SU-DHL-6 (cell line): ENCODE data around the gene ELK4.
A peak's percentile ranks its signal among the peaks of the same experiment; 100 is the strongest.

Source experiments
- H2AFZ ChIP-seq: fragments of 200-600 bp; sonication (generic); 2 replicates; pipeline ENCODE4 v1.6.1; 2014; ENCODE audit warnings: low read depth, mild to moderate bottlenecking, moderate library complexity, mixed read lengths, antibody characterized with exemption, low read length; ENCODE audit not compliant: severe bottlenecking
- H3F3A ChIP-seq: fragments of 200-600 bp; shearing (Covaris generic); 2 replicates; pipeline ENCODE4 v1.6.0; 2016; ENCODE audit warnings: antibody characterized with exemption, mild to moderate bottlenecking; ENCODE audit not compliant: insufficient read depth
- H3K27ac ChIP-seq: fragments of 200-600 bp; sonication (generic); 2 replicates; pipeline ENCODE4 v1.5.1; 2016; ENCODE audit warnings: low read depth, mild to moderate bottlenecking, low read length, moderate library complexity, mixed read lengths
- H3K27me3 ChIP-seq: fragments of 200-600 bp; sonication (generic), shearing (Covaris generic); 2 replicates; pipeline ENCODE4 v1.6.0; 2014; ENCODE audit warnings: mild to moderate bottlenecking, low read length
- H3K36me3 ChIP-seq: fragments of 200-600 bp; sonication (generic); 2 replicates; pipeline ENCODE4 v1.6.1; 2014; ENCODE audit warnings: mild to moderate bottlenecking, low read length, mixed read lengths
- H3K4me2 ChIP-seq: fragments of 300-600, 200-600 bp; shearing (Covaris generic), sonication (generic); 2 replicates; pipeline ENCODE4 v1.6.0; 2014; ENCODE audit warnings: low read length, low read depth, mild to moderate bottlenecking; ENCODE audit not compliant: poor library complexity, severe bottlenecking
- H3K4me3 ChIP-seq: fragments of 200-600 bp; sonication (generic); 2 replicates; pipeline ENCODE4 v1.5.1; 2014; ENCODE audit warnings: antibody characterized with exemption, low read length, mild to moderate bottlenecking, mixed read lengths; ENCODE audit not compliant: insufficient read depth, poor library complexity, severe bottlenecking
- H3K79me2 ChIP-seq: fragments of 200-600 bp; sonication (generic); 2 replicates; pipeline ENCODE4 v1.6.1; 2014; ENCODE audit warnings: mild to moderate bottlenecking, low read length, moderate library complexity; ENCODE audit not compliant: insufficient read depth
- H3K9ac ChIP-seq: fragments of 200-600 bp; sonication (generic); 2 replicates; pipeline ENCODE4 v1.7.0; 2014; ENCODE audit warnings: mild to moderate bottlenecking, low read length
- H3K9me2 ChIP-seq: fragments of 200-600 bp; sonication (generic); replicated peaks from 2 replicates; pipeline ENCODE4 v1.6.1; 2014; ENCODE audit warnings: low read length; ENCODE audit not compliant: insufficient read depth
- H3K9me3 ChIP-seq: fragments of 200-600 bp; sonication (generic); 2 replicates; pipeline ENCODE4 v1.6.1; 2014; ENCODE audit warnings: low read length, mixed read lengths; ENCODE audit not compliant: insufficient read depth
- H4K20me1 ChIP-seq: fragments of 200-600 bp; sonication (generic); 2 replicates; pipeline ENCODE4 v1.6.1; 2014; ENCODE audit warnings: low read depth, mild to moderate bottlenecking, antibody characterized with exemption, low read length, moderate library complexity, mixed read lengths
- CTCF ChIP-seq: fragments of 200-600 bp; sonication (generic); IDR thresholded peaks from one replicate; pipeline ENCODE4 v1.5.1; 2017; ENCODE audit warnings: antibody characterized with exemption, mild to moderate bottlenecking, low read length, moderate library complexity; ENCODE audit not compliant: insufficient read depth, poor library complexity, severe bottlenecking
- EZH2phosphoT487 ChIP-seq: fragments of 200-600 bp; sonication (generic), shearing (Covaris generic); conservative IDR thresholded peaks from 2 replicates; pipeline ENCODE4 v1.6.1; 2018; ENCODE audit warnings: mild to moderate bottlenecking, antibody characterized with exemption, low read length, moderate library complexity, mixed read lengths

ELK4 gene

GRCh38 chr1:205667909-205668643 lies 36.3 kb upstream of the ELK4 start:
- H3K9ac ChIP-seq = peak overlapping the region; percentile 63
- H3K27me3 ChIP-seq = no peaks in the 10 kb centered on the region
- peak overlapping the region; percentile 85 for H3K4me2 ChIP-seq
- TF ChIP-seq CTCF (no peak), EZH2phosphoT487 (no peak)
- no peak overlapping the region for H2AFZ ChIP-seq
- peak overlapping the region; percentile 94 for H3K27ac ChIP-seq
- H4K20me1 ChIP-seq = no peaks in the 10 kb centered on the region
- peaks cover 26% of the 10 kb centered on the region for H3K79me2 ChIP-seq
- H3K9me2 ChIP-seq = no peaks in the 10 kb centered on the region
- H3K36me3 ChIP-seq = no peaks in the 10 kb centered on the region
- no peaks in the 10 kb centered on the region for H3K9me3 ChIP-seq
- peaks cover 70% of the 10 kb centered on the region for H3F3A ChIP-seq
- H3K4me3 ChIP-seq = peak overlapping the region; percentile 50

GRCh38 chr1:205666372-205667166 lies 34.8 kb upstream of the ELK4 start:
- H3K4me2 ChIP-seq = peak overlapping the region; percentile 85
- no peaks in the 10 kb centered on the region for H3K36me3 ChIP-seq
- H3K79me2 ChIP-seq = peaks cover 26% of the 10 kb centered on the region
- H2AFZ ChIP-seq = no peak overlapping the region
- no peak for TF ChIP-seq EZH2phosphoT487
- TF ChIP-seq CTCF = no peak
- H3K27ac ChIP-seq = peak overlapping the region; percentile 94
- H3F3A ChIP-seq = peaks cover 59% of the 10 kb centered on the region
- no peaks in the 10 kb centered on the region for H3K27me3 ChIP-seq
- no peaks in the 10 kb centered on the region for H3K9me3 ChIP-seq
- no peaks in the 10 kb centered on the region for H4K20me1 ChIP-seq
- H3K9me2 ChIP-seq = no peaks in the 10 kb centered on the region
- H3K4me3 ChIP-seq = peak overlapping the region; percentile 2
- peak overlapping the region; percentile 48 for H3K9ac ChIP-seq

- no peak overlapping the region for H2AFZ ChIP-seq
- TF ChIP-seq EZH2phosphoT487 (no peak), CTCF (no peak)
- peak overlapping the region; percentile 94 for H3K27ac ChIP-seq
- peak overlapping the region; percentile 85 for H3K4me2 ChIP-seq
- no peaks in the 10 kb centered on the region for H3K9me3 ChIP-seq
- H3K27me3 ChIP-seq = no peaks in the 10 kb centered on the region
- H3K36me3 ChIP-seq = no peaks in the 10 kb centered on the region
- H3F3A ChIP-seq = peaks cover 48% of the 10 kb centered on the region
- H3K4me3 ChIP-seq = peak overlapping the region; percentile 39
- peak overlapping the region; percentile 48 for H3K9ac ChIP-seq
- no peaks in the 10 kb centered on the region for H3K9me2 ChIP-seq
- H4K20me1 ChIP-seq = no peaks in the 10 kb centered on the region
- H3K79me2 ChIP-seq = peaks cover 20% of the 10 kb centered on the region
These were observed 33.6 kb upstream of the ELK4 start for GRCh38 chr1:205665201-205666045.
